GM12878 (cell line): Measurements from ENCODE around the gene TSEN34. TPM values are rescaled to one million over a fixed set of nuclear protein-coding genes. Genes with fewer than 3 reads are reported as not detected.
A peak's percentile ranks its signal among the peaks of the same experiment; 100 is the strongest.

Source experiments
- ATAC-seq: fragments of 200-7000 bp; cut with Tn5 transposase; 3 replicates; pipeline ENCODE4 v1.9.1; 2020; ENCODE audit warnings: mild to moderate bottlenecking, moderate library complexity
- BruUV-seq: library from RNA; stranded (reverse); fragments of 400-500 nt; replicated peaks from 2 replicates; lab custom pipeline; 2021; lab: Mats Ljungman, UMichigan
- CTCF ChIA-PET: fragments of 300-600 bp; sonication (Branson Sonifier 250); formaldehyde crosslinking; extraction: SDS; loops from one replicate; lab custom pipeline; 2021; ENCODE audit warnings: inconsistent platforms; lab: Yijun Ruan, JAX
- POLR2A ChIA-PET: fragments of 350-600 bp; formaldehyde crosslinking; extraction: SDS; loops from one replicate; lab custom pipeline; 2021; ENCODE audit warnings: inconsistent platforms; lab: Charles Lee
- RAD21 ChIA-PET: fragments of 300-600 bp; sonication (Branson Sonifier 250); formaldehyde crosslinking; loops from one replicate; lab custom pipeline; 2023; ENCODE audit warnings: antibody characterized with exemption; ENCODE audit not compliant: unreplicated experiment; lab: Charles Lee
- SMC1A ChIA-PET: fragments of 300-600 bp; sonication (Branson Sonifier 250); formaldehyde crosslinking; loops from one replicate; lab custom pipeline; 2023; ENCODE audit not compliant: unreplicated experiment, uncharacterized antibody; lab: Charles Lee
- DNase-seq: peaks from one replicate; pipeline ENCODE4 v3.0.0-alpha.2; 2011; ENCODE audit warnings: low read depth, low spot score
- FAIRE-seq: peaks from 3 replicates; lab custom pipeline; 2011; peaks lifted over from hg19 to GRCh38; lab: Jason Lieb, UNC
- H2AFZ ChIP-seq: 2 replicates; pipeline ENCODE4 v1.6.0; 2011; ENCODE audit warnings: low read depth, low read length, control low read depth; ENCODE audit not compliant: control insufficient read depth
- H3K27ac ChIP-seq: 2 replicates; pipeline ENCODE4 v1.5.1; 2011; ENCODE audit warnings: control low read depth; ENCODE audit not compliant: control insufficient read depth, insufficient read depth
- H3K27me3 ChIP-seq, 2 experiments: replicated peaks in 1 of 2; 2 replicates each; pipeline versions ENCODE4 v1.6.0 to v1.6.1; 2011; ENCODE audit warnings: low read length in 1 of 2; ENCODE audit not compliant: control insufficient read depth in 2 of 2, insufficient read depth in 2 of 2
- H3K36me3 ChIP-seq, 2 experiments: 2 replicates each; pipeline ENCODE4 v1.5.1; 2011; ENCODE audit warnings: low read length in 1 of 2; ENCODE audit not compliant: control insufficient read depth in 2 of 2, insufficient read depth in 2 of 2
- H3K4me1 ChIP-seq: 2 replicates; pipeline ENCODE4 v1.6.1; 2011; ENCODE audit warnings: mild to moderate bottlenecking, low read length, moderate library complexity, mixed read lengths; ENCODE audit not compliant: control insufficient read depth, insufficient read depth
- H3K4me2 ChIP-seq: 2 replicates; pipeline ENCODE4 v1.6.0; 2011; ENCODE audit warnings: control low read depth; ENCODE audit not compliant: control insufficient read depth, insufficient read depth
- H3K4me3 ChIP-seq: fragments of 200-600 bp; sonication (generic); 2 replicates; pipeline ENCODE4 v1.5.1; 2016
- H3K79me2 ChIP-seq: 2 replicates; pipeline ENCODE4 v1.6.0; 2011; ENCODE audit warnings: low read length; ENCODE audit not compliant: control insufficient read depth, insufficient read depth
- H3K9ac ChIP-seq: 2 replicates; pipeline ENCODE4 v1.8.0; 2011; ENCODE audit warnings: low read length, control low read depth, mixed read lengths; ENCODE audit not compliant: control insufficient read depth, insufficient read depth
- H3K9me3 ChIP-seq: replicated peaks from 3 replicates; pipeline ENCODE4 v1.5.1; 2011; ENCODE audit warnings: mild to moderate bottlenecking, low read length; ENCODE audit not compliant: control insufficient read depth, insufficient read depth
- H4K20me1 ChIP-seq: 2 replicates; pipeline ENCODE4 v1.6.0; 2011; ENCODE audit not compliant: control insufficient read depth, insufficient read depth
- MTA2 ChIP-seq: fragments of 450-650 bp; IDR thresholded peaks from 2 replicates; pipeline ENCODE4 v1.6.1; 2016; ENCODE audit warnings: low read depth, mild to moderate bottlenecking, moderate library complexity
- POLR2A ChIP-seq: IDR thresholded peaks from 2 replicates; pipeline ENCODE4 v1.6.1; 2011; ENCODE audit warnings: low read depth, mild to moderate bottlenecking, low read length
- SREBF2 ChIP-seq: IDR thresholded peaks from 2 replicates; pipeline ENCODE4 v1.6.1; 2012; ENCODE audit warnings: mild to moderate bottlenecking, low read length
- SUPT20H ChIP-seq: IDR thresholded peaks from 2 replicates; pipeline ENCODE4 v1.6.1; 2011; ENCODE audit warnings: low read depth, mild to moderate bottlenecking, low read length, moderate library complexity, borderline replicate concordance; ENCODE audit not compliant: control insufficient read depth
- WGBS: methylation state at CpG from one replicate; pipeline ENCODE4 v1.1.6; 2016; ENCODE audit warnings: low lambda C conversion rate; ENCODE audit not compliant: insufficient replicate concordance, insufficient coverage; ENCODE audit errors: missing lambda C conversion rate; 5-methylcytosine and 5-hydroxymethylcytosine counted together
- in situ Hi-C: fragments of 300-500 bp; cut with MboI; formaldehyde crosslinking; loops from 9 replicates; pipeline ENCODE4 v1.14.3; 2018; ENCODE audit warnings: mixed read lengths
- intact Hi-C: fragments of 100-400 bp; cut with micrococcal nuclease; formaldehyde crosslinking; loops from one replicate; pipeline ENCODE4 v1.14.2; 2022; ENCODE audit not compliant: unreplicated experiment
- polyA plus RNA-seq, 11 experiments: library from polyadenylated mRNA; depleted of rRNA in 4 of 11; unstranded in 6 of 11; stranded (reverse) in 5 of 11; fragments of >200 nt; fragmentation: Nextera tagmentation in 4 of 11; fragmentation: Illumina TruSeq in 1 of 11; extraction: Ambion mirVana in 4 of 11; extraction: Trizol in 1 of 11; gene quantifications; 1 replicate in 1 of 11; 2 replicates in 10 of 11; pipeline versions ENCODE4 v1.2.1 to v1.2.3, GENCODE V29; 2011 to 2016; ENCODE audit warnings: inconsistent platforms in 2 of 11, missing spikeins in 2 of 11, low read depth in 1 of 11
- total RNA-seq, 4 experiments: library from RNA; depleted of rRNA in 3 of 4; stranded (reverse); fragments of >200 nt in 3 of 4; fragmentation: Illumina TruSeq in 1 of 4; extraction: Trizol in 1 of 4; gene quantifications; 2 replicates each; pipeline versions ENCODE4 v1.2.1 to v1.2.3, GENCODE V29; 2013 to 2021
- TF ChIP-seq, protein P1 (sequence below): IDR thresholded peaks from 2 replicates; pipeline ENCODE4 v1.6.1; 2011; ENCODE audit warnings: borderline replicate concordance, low read depth, mild to moderate bottlenecking, moderate library complexity, mixed read lengths, low read length; ENCODE audit not compliant: insufficient read depth; ENCODE audit errors: extremely low read length
- TF ChIP-seq, protein P2 (sequence below): IDR thresholded peaks from 2 replicates; pipeline ENCODE4 v1.6.1; 2011; ENCODE audit warnings: low read depth, mild to moderate bottlenecking, low read length, moderate library complexity, borderline replicate concordance; ENCODE audit errors: extremely low read depth

The TSEN34 gene
- total and polyA plus RNA-seq, 10 of the 15 experiments (the other 5 are each of a cell fraction or from before 2014, with no cell fraction given), result 1.0 to 35.9 (median 16.8) TPM

DNA sequence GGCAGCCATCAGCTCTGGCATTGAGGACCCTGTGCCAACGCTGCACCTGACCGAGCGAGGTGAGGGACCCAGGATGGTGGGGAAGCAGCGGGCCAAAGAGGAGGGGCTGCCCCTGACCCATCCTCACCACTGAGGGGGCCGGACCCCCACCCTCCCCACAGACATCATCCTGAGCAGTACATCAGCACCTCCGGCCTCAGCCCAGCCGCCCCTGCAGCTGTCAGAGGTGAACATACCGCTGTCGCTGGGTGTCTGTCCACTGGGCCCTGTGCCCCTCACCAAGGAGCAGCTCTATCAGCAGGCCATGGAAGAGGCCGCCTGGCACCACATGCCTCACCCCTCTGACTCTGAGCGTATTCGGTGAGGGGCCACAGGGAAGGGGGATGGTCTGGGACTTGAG is 38.8 kb upstream of the TSEN34 start:
- no peak overlapping the region for H3K9ac ChIP-seq
- peaks cover 28 to 29% of the 10 kb centered on the region in 2 experiments; a peak in 3 of 4 replicates for H3K36me3 ChIP-seq
- ChIA-PET RAD21 (no interaction called here), POLR2A (no interaction called here), CTCF (no interaction called here), SMC1A (no interaction called here)
- no peak for DNase-seq
- H3K9me3 ChIP-seq, result no peaks in the 10 kb centered on the region
- in situ Hi-C loops, result no loop called here
- H3K4me3 ChIP-seq, result no peak overlapping the region
- H3K4me1 ChIP-seq, result no peaks in the 10 kb centered on the region
- H2AFZ ChIP-seq, result no peak overlapping the region
- BruUV-seq, result no TSS peak
- 92% methylated on average over 12 of the region's 12 CpGs for WGBS
- TF ChIP-seq POLR2A (peak; percentile 30; the same call in 1 of the 2 replicates), SREBF2 (no peak), MTA2 (no peak), SUPT20H (no peak)
- TF ChIP-seq, protein P1, sequence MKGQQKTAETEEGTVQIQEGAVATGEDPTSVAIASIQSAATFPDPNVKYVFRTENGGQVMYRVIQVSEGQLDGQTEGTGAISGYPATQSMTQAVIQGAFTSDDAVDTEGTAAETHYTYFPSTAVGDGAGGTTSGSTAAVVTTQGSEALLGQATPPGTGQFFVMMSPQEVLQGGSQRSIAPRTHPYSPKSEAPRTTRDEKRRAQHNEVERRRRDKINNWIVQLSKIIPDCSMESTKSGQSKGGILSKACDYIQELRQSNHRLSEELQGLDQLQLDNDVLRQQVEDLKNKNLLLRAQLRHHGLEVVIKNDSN, result no peak
- intact Hi-C loops, result no loop called here
- FAIRE-seq, result no peak
- H3K27me3 ChIP-seq, result no peaks in the 10 kb centered on the region
- no peak for ATAC-seq
- no peak overlapping the region for H3K4me2 ChIP-seq
- no peaks in the 10 kb centered on the region for H4K20me1 ChIP-seq
- H3K27ac ChIP-seq, result no peak overlapping the region
- no peaks in the 10 kb centered on the region for H3K79me2 ChIP-seq

DNA sequence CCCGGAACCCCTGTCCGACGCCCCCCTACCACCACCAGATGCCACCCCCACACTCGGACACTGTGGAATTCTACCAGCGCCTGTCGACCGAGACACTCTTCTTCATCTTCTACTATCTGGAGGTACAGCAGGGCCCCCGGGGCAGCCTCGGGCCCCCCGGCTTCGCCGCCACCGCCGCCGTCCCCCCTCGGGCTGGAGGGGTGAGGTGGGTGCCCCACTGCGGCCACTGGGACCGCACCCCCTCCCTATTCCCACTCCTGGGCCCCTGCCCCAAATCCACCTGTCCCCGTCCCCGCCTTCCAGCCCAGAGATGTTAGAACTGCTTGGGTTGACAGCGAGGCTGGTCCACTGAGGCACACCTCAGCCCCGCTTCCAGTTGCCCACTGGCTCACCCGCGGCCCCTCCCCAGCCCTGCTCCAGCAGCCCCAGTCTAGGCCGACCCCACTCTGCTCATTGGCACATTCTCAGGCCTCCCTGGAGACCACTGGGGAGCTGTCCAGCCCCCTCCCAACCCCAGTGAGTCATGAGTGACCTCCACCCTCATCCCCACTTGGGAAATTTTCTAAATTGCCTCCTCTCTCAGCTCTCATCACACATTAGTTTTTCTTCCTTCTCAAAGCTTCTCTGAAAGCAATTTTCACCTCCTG is 38.1 kb upstream of the TSEN34 start:
- Histone ChIP-seq H3K4me1 (no peaks in the 10 kb centered on the region), H3K4me3 (no peak overlapping the region), H3K27me3 (no peaks in the 10 kb centered on the region), H2AFZ (no peak overlapping the region), H3K4me2 (no peak overlapping the region), H3K27ac (no peak overlapping the region), H3K79me2 (no peaks in the 10 kb centered on the region), H3K9me3 (no peaks in the 10 kb centered on the region), H3K36me3 (peaks cover 27 to 29% of the 10 kb centered on the region in 2 experiments; a peak in 3 of 4 replicates), H4K20me1 (no peaks in the 10 kb centered on the region), H3K9ac (no peak overlapping the region)
- TF ChIP-seq POLR2A, result 0 out of 2 replicates have a peak, but pooled peaks have one; percentile 25
- TF ChIP-seq, protein P2, sequence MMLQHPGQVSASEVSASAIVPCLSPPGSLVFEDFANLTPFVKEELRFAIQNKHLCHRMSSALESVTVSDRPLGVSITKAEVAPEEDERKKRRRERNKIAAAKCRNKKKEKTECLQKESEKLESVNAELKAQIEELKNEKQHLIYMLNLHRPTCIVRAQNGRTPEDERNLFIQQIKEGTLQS, result no peak
- ChIA-PET SMC1A (no interaction called here), POLR2A (no interaction called here), RAD21 (no interaction called here), CTCF (no interaction called here)
- WGBS, result 93% methylated on average over 12 of the region's 25 CpGs
- intact Hi-C loops (no loop called here), in situ Hi-C loops (no loop called here)
- no TSS peak for BruUV-seq
- no peak for FAIRE-seq
- no peak for DNase-seq
- no peak; the same call in 2 of the 3 replicates for ATAC-seq
